Stimulated activated naive CD4-positive, alpha-beta T cell treated with Interleukin-2 at 50 U/mL for 16 hours (primary cell): ENCODE results near the gene DNASE2.

Experiments
- DNase-seq: peaks from one replicate; lab custom pipeline; 2025; lab: John Stamatoyannopoulos, UW

The DNASE2 gene

GRCh38 chr19:12834566-12834943, 46.7 kb downstream of the DNASE2 start, which contains the start of gene RTBDN:
RTBDN (minus strand) TSS chr19:12834579; CDS start chr19:12829979, 4,600 bp downstream.
- DNase-seq = no peak

GRCh38 chr19:12833738-12834565, 47.3 kb downstream of the DNASE2 start:
- peak; percentile 35 for DNase-seq

- no peak for DNase-seq
These were observed 47.9 kb downstream of the DNASE2 start for GRCh38 chr19:12833418-12833737.

- DNase-seq = no peak
These were observed 52.8 kb downstream of the DNASE2 start for GRCh38 chr19:12828494-12828893.

GRCh38 chr19:12825254-12826131, 55.8 kb downstream of the DNASE2 start:
- DNase-seq = no peak
